ENCODE data around the gene OR2T34. TPM values are rescaled to one million over a fixed set of nuclear protein-coding genes. Genes with fewer than 3 reads are reported as not detected.

The OR2T34 gene
- not detected in 5 replicates for total RNA-seq (2022; extraction: Qiagen RNA extraction)

GRCh38 chr1:248574657-248575056, at the start of gene OR2T34:
TSS of gene OR2T34 (minus strand) at chr1:248574757. CDS start at chr1:248574757, 0 bp downstream.

GRCh38 chr1:248597589-248597988, 23.0 kb upstream of the OR2T34 start, which contains the start of gene OR2T10:
TSS of gene OR2T10 (minus strand) at chr1:248597700. CDS start at chr1:248593768, 3,932 bp downstream.

GRCh38 chr1:248562672-248563071, 11.9 kb downstream of the OR2T34 start, which contains the start of gene OR2T29:
TSS of gene OR2T29 (minus strand) at chr1:248562772. CDS start at chr1:248559491, 3,281 bp downstream.

Other genes starting within 250 kb of the OR2T34 start
- not detected in 5 replicates for gene OR14C36, start 226.0 kb downstream of the OR2T34 start, total RNA-seq (2022; extraction: Qiagen RNA extraction)
- not detected in 5 replicates for gene OR2T4, start 213.1 kb downstream of the OR2T34 start, total RNA-seq (2022; extraction: Qiagen RNA extraction)
- not detected in 5 replicates for gene OR2T6, start 199.0 kb downstream of the OR2T34 start, total RNA-seq (2022; extraction: Qiagen RNA extraction)
- not detected in 5 replicates for gene OR2T1, start 171.7 kb downstream of the OR2T34 start, total RNA-seq (2022; extraction: Qiagen RNA extraction)
- gene OR2T2, start 129.1 kb downstream of the OR2T34 start, total RNA-seq (2022; extraction: Qiagen RNA extraction): not detected in 5 replicates
- gene OR2T3, start 101.4 kb downstream of the OR2T34 start, total RNA-seq (2022; extraction: Qiagen RNA extraction): not detected in 5 replicates
- not detected in 5 replicates for gene OR2T5, start 86.2 kb downstream of the OR2T34 start, total RNA-seq (2022; extraction: Qiagen RNA extraction)
- not detected in 5 replicates for gene OR2G6, start 66.7 kb downstream of the OR2T34 start, total RNA-seq (2022; extraction: Qiagen RNA extraction)
- gene OR2T29, start 12.0 kb downstream of the OR2T34 start, total RNA-seq (2022; extraction: Qiagen RNA extraction): not detected in 5 replicates
- gene OR2T10, start 22.9 kb upstream of the OR2T34 start, total RNA-seq (2022; extraction: Qiagen RNA extraction): not detected in 5 replicates
- gene OR2T11, start 60.3 kb upstream of the OR2T34 start, total RNA-seq (2022; extraction: Qiagen RNA extraction): not detected in 5 replicates
- not detected in 5 replicates for gene OR2T35, start 70.5 kb upstream of the OR2T34 start, total RNA-seq (2022; extraction: Qiagen RNA extraction)
- not detected in 5 replicates for gene OR2T27, start 80.8 kb upstream of the OR2T34 start, total RNA-seq (2022; extraction: Qiagen RNA extraction)
- gene OR14I1, start 128.0 kb upstream of the OR2T34 start, total RNA-seq (2022; extraction: Qiagen RNA extraction): not detected in 5 replicates
- gene LYPD8, start 181.0 kb upstream of the OR2T34 start, total RNA-seq (2022; extraction: Qiagen RNA extraction): 0.13 to 0.19 TPM in 2 of 5 replicates, not detected in the others

All from A549 treated with Mapracorat at 1 μM for 4 hours (cell line).